ENCODE data around the gene SAMD11. TPM values are rescaled to one million over a fixed set of nuclear protein-coding genes. Genes with fewer than 3 reads are reported as not detected.

Gene SAMD11
- total and polyA plus RNA-seq, 2 of the 8 experiments (the other 6 are each of a cell fraction or from before 2014, with no cell fraction given): 0.18 to 0.30 TPM

- TF ChIP-seq ATF3 (IDR thresholded peaks at IDR 0.05; ENCODE audit: insufficient read depth, low read depth, low read length) (no peak), ASH2L (IDR thresholded peaks at IDR 0.05; ENCODE audit: low read length) (no peak), TBP (IDR thresholded peaks at IDR 0.05; ENCODE audit: low read depth, low read length) (peak; percentile 28; the same call in 1 of the 2 replicates), GABPA (IDR thresholded peaks at IDR 0.05; ENCODE audit: borderline replicate concordance, insufficient read depth, low read length) (0 out of 2 replicates have a peak, but pooled peaks have one; percentile 54)
Measured at GRCh38 chr1:904310-904950, 19.3 kb upstream of the SAMD11 start (continued).
